Pancreas (tissue), 10 donors: Measurements from ENCODE around the gene PLA2G15. TPM values are rescaled to one million over a fixed set of nuclear protein-coding genes. Genes with fewer than 3 reads are reported as not detected.

ENCODE experiments used
- ATAC-seq, 4 donors: fragments of 200-7000 bp; cut with Tn5 transposase; one replicate each; pipeline versions ENCODE4 v1.8.0 to v1.9.1; 2020; ENCODE audit warnings: mild to moderate bottlenecking in 4 of 4, moderate library complexity in 4 of 4
- DNase-seq, 6 donors: peaks; one replicate each; pipeline ENCODE4 v3.0.0-alpha.2; 2020
- FAIRE-seq: peaks from 2 replicates; lab custom pipeline; 2012; peaks lifted over from hg19 to GRCh38; lab: Jason Lieb, UNC
- H3K27ac ChIP-seq, 4 donors: fragments of 200-600 bp; sonication (generic); 1 replicate in 3 of 4; 2 replicates in 1 of 4; pipeline versions ENCODE4 v1.5.0 to v1.8.0; 2020
- H3K27me3 ChIP-seq, 4 donors: fragments of 200-600 bp; one replicate each; pipeline ENCODE4 v1.8.0; 2021
- H3K36me3 ChIP-seq, 3 donors: fragments of 200-600 bp; sonication (generic) in 1 of 3; one replicate each; pipeline versions ENCODE4 v1.5.0 to v1.8.0; 2020 to 2021
- H3K4me1 ChIP-seq, 3 donors: fragments of 200-600 bp; one replicate each; pipeline ENCODE4 v1.8.0; 2021
- H3K4me3 ChIP-seq, 4 donors: fragments of 200-600 bp; sonication (generic) in 2 of 4; one replicate each; pipeline versions ENCODE4 v1.5.0 to v1.8.0; 2020 to 2021
- H3K9me3 ChIP-seq, 4 donors: fragments of 200-600 bp; one replicate each; pipeline ENCODE4 v1.8.0; 2021
- WGBS, 2 donors: extraction: QIAGEN DNeasy Blood & Tissue Kit; methylation state at CpG; one replicate each; pipeline ENCODE4 v1.1.7; 2013; 5-methylcytosine and 5-hydroxymethylcytosine counted together
- intact Hi-C, 3 donors: fragments of 100-400 bp; cut with DNase I; formaldehyde crosslinking; loops; one replicate each; pipeline versions ENCODE4 v1.11.1 to v1.14.2; 2022
- polyA plus RNA-seq, 2 donors: library from polyadenylated mRNA; stranded (reverse); fragments of 200-250 nt; gene quantifications; one replicate each; pipeline ENCODE4 v1.2.3, GENCODE V29; 2013
- total RNA-seq, 6 donors: library from RNA; stranded (reverse); fragmentation: NEBNext Ultra II Directional in 4 of 6; extraction: Animal tissue kit (Norgen Biotek cat#: 25700) in 4 of 6; gene quantifications; one replicate each; pipeline versions ENCODE4 v1.2.1 to v1.2.4, GENCODE V29; 2021 to 2023
- TF ChIP-seq, protein P1 (sequence below), 4 donors: fragments of 200-600 bp; sonication (generic) in 3 of 4; IDR thresholded peaks; one replicate each; pipeline versions ENCODE4 v1.5.0 to v1.8.0; 2021; ENCODE audit warnings: antibody characterized with exemption in 4 of 4
- donor health status: healthy with polysubstance abuse.
- donor health status: DM: no; HTN: no; CAD: no; lungs with moderate emphysema.
- donor health status: DM: no; HTN: no; CAD: no.
- donor health status: control.
- donor health status: control.
- donor health status: Bipolar disorder and iron deficiency.
- donor health status: DM: yes; HTN: yes; CAD: no.
- donor health status: DM: no; HTN: no; CAD: no.
- donor health status: DM: no; HTN: no; CAD: no.
- donor health status: DM: yes; HTN: yes; CAD: no.

Gene PLA2G15, protein sequence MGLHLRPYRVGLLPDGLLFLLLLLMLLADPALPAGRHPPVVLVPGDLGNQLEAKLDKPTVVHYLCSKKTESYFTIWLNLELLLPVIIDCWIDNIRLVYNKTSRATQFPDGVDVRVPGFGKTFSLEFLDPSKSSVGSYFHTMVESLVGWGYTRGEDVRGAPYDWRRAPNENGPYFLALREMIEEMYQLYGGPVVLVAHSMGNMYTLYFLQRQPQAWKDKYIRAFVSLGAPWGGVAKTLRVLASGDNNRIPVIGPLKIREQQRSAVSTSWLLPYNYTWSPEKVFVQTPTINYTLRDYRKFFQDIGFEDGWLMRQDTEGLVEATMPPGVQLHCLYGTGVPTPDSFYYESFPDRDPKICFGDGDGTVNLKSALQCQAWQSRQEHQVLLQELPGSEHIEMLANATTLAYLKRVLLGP
- total RNA-seq = 10 to 100 TPM in 1 of 6 donors, 1 to 10 TPM in 5; 3.5 to 14.1 (median 5.1) TPM
- polyA plus RNA-seq = 1 to 10 TPM; 6.1 to 8.4 TPM

DNA sequence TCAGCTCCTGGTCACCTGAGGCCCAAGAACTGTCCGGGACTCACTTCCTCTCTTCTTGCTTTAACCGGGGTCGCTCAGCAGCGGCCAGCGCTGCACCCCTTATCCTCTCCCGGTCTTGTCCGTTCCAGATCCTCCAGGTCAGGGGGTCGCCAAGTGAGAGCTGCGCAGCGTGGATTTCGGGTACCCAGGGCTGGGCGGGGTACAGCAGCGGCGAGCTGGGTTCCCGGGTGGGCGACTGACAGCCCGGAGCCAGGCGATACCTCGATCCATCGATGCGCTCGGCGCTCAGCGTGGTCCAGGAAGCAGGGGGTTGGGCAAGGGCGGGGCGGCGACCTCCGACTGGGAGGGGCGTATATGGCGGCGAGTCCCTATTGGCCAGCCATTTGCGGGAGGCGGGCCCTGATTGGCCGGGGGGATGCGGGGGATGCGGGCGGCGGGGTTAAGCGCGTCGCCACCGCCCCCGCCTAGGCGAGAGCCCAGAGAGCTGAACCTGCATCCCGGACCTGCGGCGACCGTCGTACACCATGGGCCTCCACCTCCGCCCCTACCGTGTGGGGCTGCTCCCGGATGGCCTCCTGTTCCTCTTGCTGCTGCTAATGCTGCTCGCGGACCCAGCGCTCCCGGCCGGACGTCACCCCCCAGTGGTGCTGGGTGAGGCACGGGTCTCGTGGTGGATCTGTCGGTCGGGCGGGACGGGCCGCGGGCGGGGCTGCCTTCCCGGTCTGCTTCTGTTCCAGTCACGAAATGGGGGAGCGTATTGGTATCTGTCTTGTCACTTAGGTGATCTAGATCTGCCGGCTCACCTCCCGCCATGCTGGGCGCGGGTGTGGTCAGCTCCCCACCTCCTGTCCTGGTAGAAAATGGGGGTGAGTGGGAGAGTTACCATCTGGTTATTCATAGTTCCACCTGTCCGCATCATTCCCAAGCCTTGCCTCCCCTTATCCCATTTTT, at the start of gene PLA2G15:
Gene PLA2G15, plus strand, starts transcription at position 471 of the 951 bp plus-strand sequence. Its CDS starts 54 bp downstream, at position 525.
- intact Hi-C loops = no loop called here
- Histone ChIP-seq H3K4me3 (peak within 1 kb of the TSS; percentile 50 to 99 (median 89)), H3K27ac (no peak within 1 kb of the TSS), H3K36me3 (no peaks in the 10 kb centered on the region), H3K27me3 (no peaks in the 10 kb centered on the region), H3K9me3 (no peaks in the 10 kb centered on the region), H3K4me1 (peaks cover 0 to 10% (median 0%) of the 10 kb centered on the region in 3 donors)
- FAIRE-seq = no peak
- 0 to 1% methylated on average over 56 to 75 of the region's 75 CpGs for WGBS, 2 donors
- ATAC-seq = peak; percentile 97 to 98 (median 98)
- TF ChIP-seq, protein P1, sequence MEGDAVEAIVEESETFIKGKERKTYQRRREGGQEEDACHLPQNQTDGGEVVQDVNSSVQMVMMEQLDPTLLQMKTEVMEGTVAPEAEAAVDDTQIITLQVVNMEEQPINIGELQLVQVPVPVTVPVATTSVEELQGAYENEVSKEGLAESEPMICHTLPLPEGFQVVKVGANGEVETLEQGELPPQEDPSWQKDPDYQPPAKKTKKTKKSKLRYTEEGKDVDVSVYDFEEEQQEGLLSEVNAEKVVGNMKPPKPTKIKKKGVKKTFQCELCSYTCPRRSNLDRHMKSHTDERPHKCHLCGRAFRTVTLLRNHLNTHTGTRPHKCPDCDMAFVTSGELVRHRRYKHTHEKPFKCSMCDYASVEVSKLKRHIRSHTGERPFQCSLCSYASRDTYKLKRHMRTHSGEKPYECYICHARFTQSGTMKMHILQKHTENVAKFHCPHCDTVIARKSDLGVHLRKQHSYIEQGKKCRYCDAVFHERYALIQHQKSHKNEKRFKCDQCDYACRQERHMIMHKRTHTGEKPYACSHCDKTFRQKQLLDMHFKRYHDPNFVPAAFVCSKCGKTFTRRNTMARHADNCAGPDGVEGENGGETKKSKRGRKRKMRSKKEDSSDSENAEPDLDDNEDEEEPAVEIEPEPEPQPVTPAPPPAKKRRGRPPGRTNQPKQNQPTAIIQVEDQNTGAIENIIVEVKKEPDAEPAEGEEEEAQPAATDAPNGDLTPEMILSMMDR (IDR thresholded peaks at IDR 0.05) = no peak
- peak; percentile 95 to 99 (median 97) for DNase-seq

DNA sequence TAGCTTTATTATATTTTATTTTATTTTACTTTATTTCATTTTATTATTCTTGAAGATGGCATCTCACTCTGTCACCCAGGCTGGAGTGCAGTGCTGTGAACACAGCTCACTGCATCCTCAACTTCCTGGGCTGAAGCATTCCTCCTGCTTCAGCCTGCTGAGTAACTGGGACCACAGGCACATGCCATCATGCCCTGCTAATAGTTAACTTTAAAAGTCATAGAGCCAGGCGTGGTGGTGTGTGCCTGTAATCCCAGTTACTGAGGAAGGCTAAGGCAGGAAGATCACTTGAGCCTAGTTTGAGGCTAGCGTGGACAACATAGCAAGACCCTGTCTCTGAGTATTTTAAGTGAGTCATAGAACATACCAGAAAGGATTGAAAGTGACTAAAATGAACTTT, 47.9 kb upstream of the PLA2G15 start:
- H3K36me3 ChIP-seq = no peaks in the 10 kb centered on the region
- TF ChIP-seq, protein P1 (IDR thresholded peaks at IDR 0.05) = no peak
- H3K4me1 ChIP-seq = peaks cover 0 to 16% (median 0%) of the 10 kb centered on the region in 3 donors
- FAIRE-seq = no peak
- no peak overlapping the region for H3K27ac ChIP-seq
- no peaks in the 10 kb centered on the region for H3K27me3 ChIP-seq
- no peaks in the 10 kb centered on the region for H3K9me3 ChIP-seq
- no peak for ATAC-seq
- intact Hi-C loops = no loop called here
- WGBS, 2 donors = 91 to 95% methylated on average over 2 of the region's 2 CpGs
- H3K4me3 ChIP-seq = no peak overlapping the region
- no peak for DNase-seq

DNA sequence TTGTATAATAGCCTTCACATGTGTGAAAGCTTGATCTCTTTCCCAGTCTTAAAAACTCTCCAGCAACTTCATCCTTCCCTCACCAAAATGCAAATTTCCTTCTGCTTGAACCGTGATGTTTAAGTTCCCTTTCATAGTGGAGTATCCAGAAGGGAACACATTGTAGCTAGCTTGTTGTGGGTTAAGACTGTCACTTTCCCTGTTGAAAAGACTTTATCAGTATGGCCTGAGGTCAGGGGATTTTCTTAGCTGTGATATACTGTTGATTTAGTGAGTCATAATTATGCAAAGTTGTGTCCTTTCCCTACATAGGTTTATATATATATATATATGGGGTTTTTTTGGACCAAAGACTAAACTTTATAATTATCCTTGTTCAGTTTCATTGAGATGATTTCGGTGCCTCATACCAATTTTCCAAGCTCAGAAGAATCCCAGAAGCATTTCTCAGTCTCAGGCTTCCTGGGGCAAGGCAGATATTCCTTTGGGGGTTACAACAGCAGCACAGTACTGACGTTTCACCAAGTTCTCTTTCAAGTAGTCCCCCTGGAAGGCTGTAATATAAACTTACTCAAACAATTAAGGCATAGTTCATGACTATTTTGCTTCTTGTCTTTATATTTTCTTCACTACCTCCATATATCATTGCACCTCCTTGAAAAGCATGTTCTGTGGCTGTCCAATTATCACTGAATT, 44.9 kb upstream of the PLA2G15 start:
- WGBS, 2 donors = 61 to 63% methylated on average over 3 of the region's 3 CpGs
- Histone ChIP-seq H3K36me3 (no peaks in the 10 kb centered on the region), H3K27ac (no peak overlapping the region), H3K9me3 (no peaks in the 10 kb centered on the region), H3K4me1 (peaks cover 0 to 16% (median 0%) of the 10 kb centered on the region in 3 donors), H3K27me3 (no peaks in the 10 kb centered on the region), H3K4me3 (no peak overlapping the region)
- FAIRE-seq (no peak), DNase-seq (no peak), ATAC-seq (peak; percentile 78 to 91 (median 84))
- intact Hi-C loops = no loop called here
- TF ChIP-seq, protein P1 (IDR thresholded peaks at IDR 0.05) = no peak

DNA sequence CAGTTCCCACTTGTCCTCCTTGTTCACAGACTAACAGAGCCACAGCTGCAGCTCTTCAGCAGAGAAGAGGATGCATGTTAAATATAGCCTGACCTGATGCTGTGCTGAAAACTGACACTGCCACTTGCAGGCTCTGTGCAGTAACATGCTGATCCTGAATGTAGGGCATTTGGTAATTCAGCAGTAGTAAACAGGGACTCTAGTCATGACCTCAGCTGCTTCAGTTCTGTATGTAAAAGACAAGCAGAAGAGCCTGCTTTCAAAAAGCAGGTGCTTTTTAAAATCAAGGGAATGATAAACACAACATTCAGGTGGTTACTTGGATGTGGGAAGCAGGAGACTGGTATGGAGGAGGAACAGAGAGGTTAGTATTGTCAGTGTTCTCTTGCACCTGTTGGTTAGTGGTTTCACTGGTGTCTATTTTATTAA, 43.1 kb upstream of the PLA2G15 start:
- peak in 1 of 4 donors; percentile 34 for ATAC-seq
- H3K27me3 ChIP-seq = no peaks in the 10 kb centered on the region
- no peak for DNase-seq
- H3K4me3 ChIP-seq = no peak overlapping the region
- no peaks in the 10 kb centered on the region for H3K9me3 ChIP-seq
- TF ChIP-seq, protein P1 (IDR thresholded peaks at IDR 0.05) = no peak
- H3K36me3 ChIP-seq = no peaks in the 10 kb centered on the region
- H3K27ac ChIP-seq = no peak overlapping the region
- intact Hi-C loops = no loop called here
- FAIRE-seq = no peak
- peaks cover 0 to 16% (median 0%) of the 10 kb centered on the region in 3 donors for H3K4me1 ChIP-seq
